Suprapubic skin (tissue), 4 donors: Measurements from ENCODE around the gene GOT1. TPM values are rescaled to one million over a fixed set of nuclear protein-coding genes. Genes with fewer than 3 reads are reported as not detected.

ENCODE experiments used
- DNase-seq, 2 donors: peaks; one replicate each; pipeline ENCODE4 v3.0.0-alpha.2; 2019; ENCODE audit warnings: low spot score in 2 of 2
- H3K27ac ChIP-seq: fragments of 200-600 bp; sonication (generic); one replicate; pipeline ENCODE4 v1.5.1; 2019
- H3K27me3 ChIP-seq: fragments of 200-600 bp; sonication (generic); one replicate; pipeline ENCODE4 v1.5.1; 2019
- H3K36me3 ChIP-seq: fragments of 200-600 bp; sonication (generic); one replicate; pipeline ENCODE4 v1.5.1; 2019
- H3K4me1 ChIP-seq: fragments of 200-600 bp; sonication (generic); one replicate; pipeline ENCODE4 v1.5.1; 2019
- H3K4me3 ChIP-seq: fragments of 200-600 bp; sonication (generic); one replicate; pipeline ENCODE4 v1.5.1; 2019; ENCODE audit warnings: mild to moderate bottlenecking
- H3K9me3 ChIP-seq: fragments of 200-600 bp; sonication (generic); one replicate; pipeline ENCODE4 v1.5.1; 2019
- CTCF ChIP-seq, 2 donors: fragments of 200-600 bp in 1 of 2; fragments of 450-650 bp in 1 of 2; sonication (generic) in 1 of 2; IDR thresholded peaks; one replicate each; pipeline ENCODE4 v1.5.1; 2016 to 2019; ENCODE audit warnings: antibody characterized with exemption in 2 of 2, mild to moderate bottlenecking in 1 of 2, moderate library complexity in 1 of 2
- EP300 ChIP-seq: sonication (generic); formaldehyde crosslinking; IDR thresholded peaks from one replicate; pipeline ENCODE4 v1.6.1; 2017; ENCODE audit warnings: antibody characterized with exemption
- POLR2A ChIP-seq, 2 donors: fragments of 450-650 bp; IDR thresholded peaks; one replicate each; pipeline ENCODE4 v1.6.1; 2017; ENCODE audit warnings: antibody characterized with exemption in 2 of 2, mild to moderate bottlenecking in 2 of 2, moderate library complexity in 2 of 2
- POLR2AphosphoS5 ChIP-seq, 3 donors: sonication (generic); formaldehyde crosslinking; IDR thresholded peaks; one replicate each; pipeline ENCODE4 v1.6.1; 2017; ENCODE audit warnings: antibody characterized with exemption in 3 of 3
- WGBS: methylation state at CpG from one replicate; pipeline ENCODE4 v1.1.5; 2018; 5-methylcytosine and 5-hydroxymethylcytosine counted together
- total RNA-seq, 4 donors: library from RNA; depleted of rRNA; stranded (reverse); fragments of >200 nt; gene quantifications; one replicate each; pipeline ENCODE4 v1.1.0, GENCODE V29; 2016

The GOT1 gene
- total RNA-seq, 4 donors from 2014 or later = 16.9 to 46.2 (median 31.7) TPM

GRCh38 chr10:99460070-99460469 is 29.6 kb upstream of the GOT1 start:
- no peaks in the 10 kb centered on the region for H3K4me1 ChIP-seq
- 70% methylated on average over 5 of the region's 5 CpGs for WGBS
- no peaks in the 10 kb centered on the region for H3K9me3 ChIP-seq
- no peak overlapping the region for H3K4me3 ChIP-seq
- no peak for TF ChIP-seq CTCF (IDR thresholded peaks at IDR 0.05)
- no peak for TF ChIP-seq EP300
- no peak for TF ChIP-seq POLR2AphosphoS5 (IDR thresholded peaks at IDR 0.05)
- no peak for TF ChIP-seq POLR2A (IDR thresholded peaks at IDR 0.05)
- H3K27me3 ChIP-seq = peaks cover 9% of the 10 kb centered on the region
- no peak for DNase-seq
- H3K36me3 ChIP-seq = no peaks in the 10 kb centered on the region
- H3K27ac ChIP-seq = no peak overlapping the region

- no peaks in the 10 kb centered on the region for H3K36me3 ChIP-seq
- no peaks in the 10 kb centered on the region for H3K9me3 ChIP-seq
- no peak overlapping the region for H3K27ac ChIP-seq
- no peaks in the 10 kb centered on the region for H3K4me1 ChIP-seq
- H3K4me3 ChIP-seq = no peak overlapping the region
- WGBS = 56% methylated on average over 2 of the region's 2 CpGs
- DNase-seq = no peak
- peaks cover 3% of the 10 kb centered on the region for H3K27me3 ChIP-seq
- no peak for TF ChIP-seq POLR2AphosphoS5 (IDR thresholded peaks at IDR 0.05)
- no peak for TF ChIP-seq EP300
- no peak for TF ChIP-seq CTCF (IDR thresholded peaks at IDR 0.05)
- TF ChIP-seq POLR2A (IDR thresholded peaks at IDR 0.05) = no peak
Observed at GRCh38 chr10:99459217-99459616, 28.8 kb upstream of the GOT1 start.

GRCh38 chr10:99457813-99458212 is 27.4 kb upstream of the GOT1 start:
- no peaks in the 10 kb centered on the region for H3K9me3 ChIP-seq
- peaks cover 7% of the 10 kb centered on the region for H3K27me3 ChIP-seq
- 47% methylated on average over 2 of the region's 2 CpGs for WGBS

GRCh38 chr10:99456931-99457288 is 26.5 kb upstream of the GOT1 start:
- 50% methylated on average over 2 of the region's 2 CpGs for WGBS
- H3K27me3 ChIP-seq = peaks cover 10% of the 10 kb centered on the region
- no peaks in the 10 kb centered on the region for H3K4me1 ChIP-seq
- no peak overlapping the region for H3K4me3 ChIP-seq
- H3K27ac ChIP-seq = no peak overlapping the region
- DNase-seq = no peak
- TF ChIP-seq POLR2A (IDR thresholded peaks at IDR 0.05) (no peak), EP300 (no peak), CTCF (IDR thresholded peaks at IDR 0.05) (no peak), POLR2AphosphoS5 (IDR thresholded peaks at IDR 0.05) (no peak)
- no peaks in the 10 kb centered on the region for H3K9me3 ChIP-seq
- no peaks in the 10 kb centered on the region for H3K36me3 ChIP-seq

More at GRCh38 chr10:99457813-99458212, 27.4 kb upstream of the GOT1 start:
- Histone ChIP-seq H3K4me1 (no peaks in the 10 kb centered on the region), H3K4me3 (no peak overlapping the region), H3K36me3 (no peaks in the 10 kb centered on the region), H3K27ac (no peak overlapping the region)
- no peak for DNase-seq
- TF ChIP-seq CTCF (IDR thresholded peaks at IDR 0.05) (no peak), EP300 (no peak), POLR2AphosphoS5 (IDR thresholded peaks at IDR 0.05) (no peak), POLR2A (IDR thresholded peaks at IDR 0.05) (no peak)

GRCh38 chr10:99456207-99456930 is 25.9 kb upstream of the GOT1 start:
- 70% methylated on average over 3 of the region's 3 CpGs for WGBS
- peaks cover 11% of the 10 kb centered on the region for H3K27me3 ChIP-seq
- H3K27ac ChIP-seq = no peak overlapping the region
- no peak overlapping the region for H3K4me3 ChIP-seq
- DNase-seq = no peak
- H3K36me3 ChIP-seq = no peaks in the 10 kb centered on the region
- no peaks in the 10 kb centered on the region for H3K4me1 ChIP-seq
- TF ChIP-seq CTCF (IDR thresholded peaks at IDR 0.05) = no peak
- no peak for TF ChIP-seq POLR2AphosphoS5 (IDR thresholded peaks at IDR 0.05)
- no peak for TF ChIP-seq EP300
- no peak for TF ChIP-seq POLR2A (IDR thresholded peaks at IDR 0.05)
- H3K9me3 ChIP-seq = no peaks in the 10 kb centered on the region
